HUES48 (cell line): ENCODE results near the gene TYW5.

ENCODE experiments used
- H3K27ac ChIP-seq: one replicate; pipeline ENCODE4 v1.7.0; 2013; ENCODE audit warnings: low read depth, low read length, inconsistent platforms
- H3K27me3 ChIP-seq: 2 replicates; pipeline ENCODE4 v1.6.1; 2013; ENCODE audit warnings: mild to moderate bottlenecking, low read length; ENCODE audit not compliant: control insufficient read depth, insufficient read depth
- H3K36me3 ChIP-seq: 2 replicates; pipeline ENCODE4 v1.6.1; 2013; ENCODE audit warnings: low read length; ENCODE audit not compliant: control insufficient read depth, insufficient read depth
- H3K4me1 ChIP-seq: 2 replicates; pipeline ENCODE4 v1.6.1; 2013; ENCODE audit warnings: mild to moderate bottlenecking, low read length; ENCODE audit not compliant: control insufficient read depth, insufficient read depth
- H3K4me3 ChIP-seq: 2 replicates; pipeline ENCODE4 v1.5.1; 2013; ENCODE audit warnings: mild to moderate bottlenecking, low read depth, low read length
- H3K9ac ChIP-seq: 2 replicates; pipeline ENCODE4 v1.6.1; 2013; ENCODE audit warnings: mild to moderate bottlenecking, low read depth, low read length, moderate library complexity
- H3K9me3 ChIP-seq: 2 replicates; pipeline ENCODE4 v1.6.1; 2013; ENCODE audit warnings: low read length; ENCODE audit not compliant: control insufficient read depth, insufficient read depth

The TYW5 gene

GRCh38 chr2:199973703-199974102, 18.4 kb upstream of the TYW5 start:
- no peaks in the 10 kb centered on the region for H3K9me3 ChIP-seq
- no peaks in the 10 kb centered on the region for H3K36me3 ChIP-seq
- H3K27ac ChIP-seq, result no peak overlapping the region
- no peaks in the 10 kb centered on the region for H3K27me3 ChIP-seq
- H3K4me3 ChIP-seq, result no peak overlapping the region
- no peak overlapping the region for H3K9ac ChIP-seq
- no peaks in the 10 kb centered on the region for H3K4me1 ChIP-seq

DNA sequence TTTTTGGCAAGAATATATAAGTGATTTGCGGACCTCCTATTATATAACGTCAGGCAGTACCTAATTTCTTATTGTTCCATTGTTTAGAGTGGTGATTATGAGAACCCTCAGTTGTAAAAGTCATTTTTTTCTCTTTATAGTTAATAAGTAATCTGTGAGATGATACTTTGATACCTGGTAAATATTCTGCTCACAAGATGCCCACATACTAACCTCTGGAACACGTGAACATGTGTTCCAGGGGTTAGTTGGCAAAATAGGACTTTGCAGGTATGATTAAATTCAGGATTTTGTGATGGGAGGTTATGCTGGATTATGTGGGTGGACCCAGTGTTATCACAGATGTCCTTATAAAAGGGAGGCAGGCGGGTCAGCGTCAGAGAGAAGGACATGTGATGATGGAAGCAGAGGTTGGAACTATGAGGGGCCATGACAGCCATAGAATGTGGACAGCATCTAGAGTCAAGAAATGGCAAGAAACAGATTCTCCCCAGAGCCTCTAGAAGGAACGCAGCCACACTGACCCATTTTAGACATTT, 16.9 kb upstream of the TYW5 start:
- no peaks in the 10 kb centered on the region for H3K4me1 ChIP-seq
- no peaks in the 10 kb centered on the region for H3K36me3 ChIP-seq
- no peak overlapping the region for H3K27ac ChIP-seq
- H3K4me3 ChIP-seq, result no peak overlapping the region
- H3K9me3 ChIP-seq, result no peaks in the 10 kb centered on the region
- no peaks in the 10 kb centered on the region for H3K27me3 ChIP-seq
- H3K9ac ChIP-seq, result no peak overlapping the region

- Histone ChIP-seq H3K36me3 (peaks cover 27% of the 10 kb centered on the region), H3K9me3 (no peaks in the 10 kb centered on the region), H3K4me3 (no peak overlapping the region), H3K27me3 (no peaks in the 10 kb centered on the region), H3K4me1 (no peaks in the 10 kb centered on the region), H3K9ac (no peak overlapping the region), H3K27ac (no peak overlapping the region)
Observed at GRCh38 chr2:199968126-199968525, 12.8 kb upstream of the TYW5 start.

DNA sequence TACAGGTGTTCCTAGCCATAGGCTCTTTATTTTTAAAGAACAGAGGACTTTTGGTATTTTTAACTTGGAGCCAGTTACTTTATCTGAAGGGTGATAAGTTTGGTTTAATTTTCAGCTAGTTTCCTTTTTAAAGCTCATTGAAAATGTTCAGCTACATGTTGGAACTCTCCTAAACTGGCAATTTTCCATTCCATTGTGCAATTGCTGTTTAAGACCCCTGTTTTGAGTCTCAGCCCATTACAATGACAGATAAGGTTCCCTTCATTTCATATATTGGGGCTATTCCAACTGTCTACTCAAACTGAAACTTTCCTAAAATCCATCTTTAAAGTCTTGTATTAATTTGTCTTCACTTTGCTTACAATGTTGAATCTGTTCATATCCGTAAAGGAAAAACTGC, 11.7 kb upstream of the TYW5 start:
- H3K27ac ChIP-seq, result no peak overlapping the region
- no peak overlapping the region for H3K9ac ChIP-seq
- no peaks in the 10 kb centered on the region for H3K4me1 ChIP-seq
- no peaks in the 10 kb centered on the region for H3K9me3 ChIP-seq
- H3K4me3 ChIP-seq, result no peak overlapping the region
- H3K27me3 ChIP-seq, result no peaks in the 10 kb centered on the region
- peaks cover 38% of the 10 kb centered on the region for H3K36me3 ChIP-seq

- H3K9ac ChIP-seq, result no peak overlapping the region
- H3K9me3 ChIP-seq, result no peaks in the 10 kb centered on the region
- H3K27ac ChIP-seq, result no peak overlapping the region
- H3K4me1 ChIP-seq, result no peaks in the 10 kb centered on the region
- no peaks in the 10 kb centered on the region for H3K27me3 ChIP-seq
- H3K36me3 ChIP-seq, result peaks cover 44% of the 10 kb centered on the region
- H3K4me3 ChIP-seq, result no peak overlapping the region
Observed at GRCh38 chr2:199966405-199966804, 11.1 kb upstream of the TYW5 start.

DNA sequence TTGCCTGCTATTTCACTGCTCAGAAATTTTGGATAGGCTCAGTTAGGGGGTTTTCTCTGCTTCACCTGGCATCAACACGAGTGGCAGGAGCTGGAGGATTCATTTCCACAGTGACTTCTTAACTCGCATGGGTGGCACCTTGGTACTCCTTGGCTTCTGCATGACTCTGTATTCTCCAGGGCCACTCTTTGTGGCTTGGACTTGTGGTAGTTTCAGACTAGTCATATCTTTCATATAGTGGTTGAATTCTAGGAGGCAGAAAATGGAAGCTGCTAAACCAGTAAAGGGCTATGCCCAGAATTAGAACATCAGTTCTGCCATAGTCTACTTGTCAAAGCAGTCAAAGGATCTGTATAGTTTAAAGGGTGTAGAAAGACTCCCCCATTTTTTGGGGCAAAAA, 6.9 kb upstream of the TYW5 start:
- Histone ChIP-seq H3K27ac (no peak overlapping the region), H3K9ac (no peak overlapping the region), H3K36me3 (peaks cover 82% of the 10 kb centered on the region), H3K27me3 (no peaks in the 10 kb centered on the region), H3K4me3 (no peak overlapping the region), H3K9me3 (no peaks in the 10 kb centered on the region), H3K4me1 (no peaks in the 10 kb centered on the region)

- H3K4me3 ChIP-seq, result no peak overlapping the region
- H3K36me3 ChIP-seq, result peaks cover 54% of the 10 kb centered on the region
- H3K27me3 ChIP-seq, result no peaks in the 10 kb centered on the region
Observed at GRCh38 chr2:199958014-199958413, 2.7 kb upstream of the TYW5 start.

GRCh38 chr2:199956062-199956380, 730 bp upstream of the TYW5 start:
- H3K9ac ChIP-seq, result peak overlapping the region; percentile 89
- H3K4me3 ChIP-seq, result peak overlapping the region; percentile 95
- H3K4me1 ChIP-seq, result no peaks in the 10 kb centered on the region; the same call in 1 of the 2 replicates
- H3K27ac ChIP-seq, result peak overlapping the region; percentile 96
- H3K27me3 ChIP-seq, result no peaks in the 10 kb centered on the region
- H3K9me3 ChIP-seq, result no peaks in the 10 kb centered on the region
- H3K36me3 ChIP-seq, result peaks cover 44% of the 10 kb centered on the region

More at GRCh38 chr2:199958014-199958413, 2.7 kb upstream of the TYW5 start:
- H3K9me3 ChIP-seq, result no peaks in the 10 kb centered on the region
- no peak overlapping the region for H3K27ac ChIP-seq
- H3K4me1 ChIP-seq, result no peaks in the 10 kb centered on the region; the same call in 1 of the 2 replicates
- no peak overlapping the region for H3K9ac ChIP-seq

DNA sequence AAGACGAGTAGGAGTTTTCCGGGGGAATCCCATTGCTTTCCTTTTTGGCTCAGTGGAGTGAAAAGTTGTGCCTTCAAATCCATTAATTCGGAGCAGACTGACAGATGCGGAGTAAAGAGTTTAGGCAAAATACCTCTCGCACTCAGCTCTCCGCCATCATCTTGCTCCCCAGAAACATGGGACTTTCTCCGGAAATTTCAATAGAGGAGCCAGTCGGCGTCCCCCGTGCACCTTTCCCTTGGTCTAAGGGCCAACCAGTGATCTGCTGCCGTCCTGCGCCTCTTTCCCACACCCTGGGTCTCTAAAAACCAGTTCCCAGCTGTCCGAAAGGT, 318 bp downstream of the TYW5 start:
- H3K27ac ChIP-seq, result peak overlapping the region; percentile 96
- peak overlapping the region; percentile 95 for H3K4me3 ChIP-seq
- no peaks in the 10 kb centered on the region; the same call in 1 of the 2 replicates for H3K4me1 ChIP-seq
- no peaks in the 10 kb centered on the region for H3K9me3 ChIP-seq
- no peaks in the 10 kb centered on the region for H3K27me3 ChIP-seq
- H3K9ac ChIP-seq, result peak overlapping the region; percentile 89
- H3K36me3 ChIP-seq, result peaks cover 44% of the 10 kb centered on the region

DNA sequence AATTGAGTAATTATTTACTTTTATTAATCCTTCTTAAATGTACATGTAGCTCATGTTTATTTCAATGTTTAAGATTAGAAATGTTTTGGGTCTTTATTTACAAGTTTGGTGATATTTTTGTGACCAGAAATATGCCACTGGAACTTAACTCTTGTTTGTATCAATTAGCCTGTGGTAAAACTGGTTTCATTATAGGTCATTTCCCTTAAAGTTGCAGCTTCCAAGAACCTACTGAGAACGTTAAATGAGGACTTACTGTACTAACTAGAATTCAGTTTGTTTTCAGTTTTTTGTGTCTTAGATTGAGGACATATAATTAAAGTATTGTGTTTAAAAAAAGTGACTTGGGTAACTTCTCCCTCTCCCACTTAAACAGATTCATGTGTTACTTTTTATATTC, 4.3 kb downstream of the TYW5 start:
- no peak overlapping the region for H3K27ac ChIP-seq
- no peaks in the 10 kb centered on the region for H3K9me3 ChIP-seq
- H3K9ac ChIP-seq, result no peak overlapping the region
- no peak overlapping the region for H3K4me3 ChIP-seq
- H3K27me3 ChIP-seq, result no peaks in the 10 kb centered on the region
- H3K4me1 ChIP-seq, result no peaks in the 10 kb centered on the region
- H3K36me3 ChIP-seq, result peaks cover 57% of the 10 kb centered on the region

DNA sequence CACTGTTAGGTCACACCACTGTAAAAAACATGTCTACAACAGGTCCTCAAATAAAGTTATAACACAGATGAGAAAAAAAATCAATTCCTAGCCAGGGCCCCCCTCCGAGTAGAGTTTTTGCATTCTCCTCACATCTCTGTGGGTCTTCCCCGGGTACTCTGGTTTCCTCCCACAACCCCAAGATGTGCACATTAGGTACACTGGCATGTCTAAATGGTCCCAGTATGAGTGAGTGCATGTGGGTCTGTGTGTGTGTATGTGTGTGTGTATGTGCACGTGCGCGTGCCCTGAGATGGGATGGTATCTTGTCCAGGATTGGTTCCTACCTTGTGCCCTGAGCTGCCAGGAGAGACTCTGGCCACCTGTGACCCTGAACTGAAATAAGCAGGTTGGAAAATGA, 4.9 kb downstream of the TYW5 start:
- Histone ChIP-seq H3K27me3 (no peaks in the 10 kb centered on the region), H3K27ac (no peak overlapping the region), H3K9me3 (no peaks in the 10 kb centered on the region), H3K4me1 (no peaks in the 10 kb centered on the region), H3K4me3 (no peak overlapping the region), H3K36me3 (peaks cover 63% of the 10 kb centered on the region), H3K9ac (no peak overlapping the region)

DNA sequence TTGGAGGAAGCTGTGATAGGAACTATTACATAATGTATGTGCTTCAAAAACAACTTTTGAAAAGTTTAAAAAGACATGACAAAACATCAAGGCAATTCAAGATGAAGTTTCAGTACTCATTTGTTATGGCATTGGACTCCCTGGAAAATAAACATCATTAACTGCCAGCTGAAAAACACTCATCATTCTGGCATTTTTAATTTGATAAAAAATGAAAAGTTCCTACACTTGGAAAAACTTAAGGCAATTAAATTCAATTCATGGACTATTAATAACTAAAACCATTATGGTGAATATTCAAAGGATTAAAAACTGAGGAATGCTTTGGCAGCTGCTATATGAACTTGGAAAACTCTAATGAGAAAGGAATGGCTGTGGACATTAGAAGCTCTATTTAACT, 8.5 kb downstream of the TYW5 start:
- H3K27ac ChIP-seq, result no peak overlapping the region
- H3K9ac ChIP-seq, result no peak overlapping the region
- no peaks in the 10 kb centered on the region for H3K27me3 ChIP-seq
- peaks cover 86% of the 10 kb centered on the region for H3K36me3 ChIP-seq
- no peaks in the 10 kb centered on the region for H3K4me1 ChIP-seq
- no peaks in the 10 kb centered on the region for H3K9me3 ChIP-seq
- no peak overlapping the region for H3K4me3 ChIP-seq
